OCI-LY3 (cell line): Measurements from ENCODE around the gene HMG20A.
A peak's percentile ranks its signal among the peaks of the same experiment; 100 is the strongest.

ENCODE experiments used
- H2AFZ ChIP-seq: fragments of 200-600, 300-600 bp; shearing (Covaris generic); 2 replicates; pipeline ENCODE4 v1.6.0; 2014; ENCODE audit warnings: antibody characterized with exemption, low read depth, low read length
- H3K27ac ChIP-seq: fragments of 200-600, 300-600 bp; sonication (generic); 2 replicates; pipeline ENCODE4 v1.5.1; 2014; ENCODE audit warnings: mild to moderate bottlenecking, low read length, moderate library complexity, mixed read lengths
- H3K27me3 ChIP-seq: fragments of 200-600, 300-600 bp; sonication (generic); 2 replicates; pipeline ENCODE4 v1.6.1; 2014; ENCODE audit warnings: low read depth, low read length, mixed read lengths
- H3K36me3 ChIP-seq: fragments of 200-600, 300-600 bp; sonication (generic); replicated peaks from 2 replicates; pipeline ENCODE3; 2014; ENCODE audit warnings: low read depth, low read length, mixed read lengths
- H3K4me1 ChIP-seq: fragments of 300-600, 200-600 bp; sonication (generic); 2 replicates; pipeline ENCODE4 v1.6.1; 2014; ENCODE audit warnings: low read length, mixed read lengths
- H3K4me2 ChIP-seq: fragments of 200-600, 300-600 bp; sonication (generic); 2 replicates; pipeline ENCODE4 v1.6.1; 2014; ENCODE audit warnings: low read length, mixed read lengths
- H3K4me3 ChIP-seq: fragments of 300-600, 200-600 bp; sonication (generic); 2 replicates; pipeline ENCODE4 v1.5.1; 2014; ENCODE audit warnings: antibody characterized with exemption, mild to moderate bottlenecking, low read length, moderate library complexity
- H3K79me2 ChIP-seq: fragments of 300-600, 200-600 bp; shearing (Covaris generic); 2 replicates; pipeline ENCODE4 v1.6.1; 2014; ENCODE audit warnings: mild to moderate bottlenecking, low read length, mixed read lengths
- H3K9ac ChIP-seq: fragments of 300-600, 200-600 bp; shearing (Covaris generic); 2 replicates; pipeline ENCODE4 v1.6.0; 2014; ENCODE audit warnings: mild to moderate bottlenecking, low read length, moderate library complexity
- H3K9me3 ChIP-seq: fragments of 200-600, 300-600 bp; shearing (Covaris generic); 2 replicates; pipeline ENCODE4 v1.6.1; 2014; ENCODE audit warnings: low read length, mixed read lengths; ENCODE audit not compliant: insufficient read depth
- H4K20me1 ChIP-seq: fragments of 200-600, 300-600 bp; sonication (generic); 2 replicates; pipeline ENCODE4 v1.6.1; 2016; ENCODE audit warnings: low read length, mixed read lengths; ENCODE audit not compliant: insufficient read depth
- CTCF ChIP-seq: fragments of 200-600, 300-600 bp; sonication (generic); IDR thresholded peaks from 2 replicates; pipeline ENCODE4 v1.5.1; 2014; ENCODE audit warnings: antibody characterized with exemption, low read length, low read depth
- EZH2phosphoT487 ChIP-seq: fragments of 200-600 bp; shearing (Covaris generic); IDR thresholded peaks from 2 replicates; pipeline ENCODE4 v1.6.1; 2018; ENCODE audit warnings: antibody characterized with exemption, mixed run types, low read depth

HMG20A gene

GRCh38 chr15:77487888-77488287 is 67.2 kb downstream of the HMG20A start:
- Histone ChIP-seq H3K9me3 (no peaks in the 10 kb centered on the region), H3K27me3 (no peaks in the 10 kb centered on the region), H3K79me2 (no peaks in the 10 kb centered on the region), H3K36me3 (peaks cover 18% of the 10 kb centered on the region), H3K27ac (no peak overlapping the region), H2AFZ (no peak overlapping the region), H3K4me3 (no peak overlapping the region), H3K4me1 (peaks cover 3% of the 10 kb centered on the region), H3K4me2 (no peak overlapping the region), H3K9ac (no peak overlapping the region), H4K20me1 (no peaks in the 10 kb centered on the region)
- TF ChIP-seq EZH2phosphoT487, result no peak
- no peak for TF ChIP-seq CTCF

GRCh38 chr15:77489647-77490046 is 69.0 kb downstream of the HMG20A start:
- TF ChIP-seq EZH2phosphoT487 (no peak), CTCF (no peak)
- Histone ChIP-seq H3K4me2 (no peak overlapping the region), H3K27me3 (no peaks in the 10 kb centered on the region), H3K9ac (no peak overlapping the region), H3K4me1 (peaks cover 13% of the 10 kb centered on the region), H3K36me3 (peaks cover 4% of the 10 kb centered on the region), H3K9me3 (no peaks in the 10 kb centered on the region), H2AFZ (no peak overlapping the region), H3K4me3 (no peak overlapping the region), H4K20me1 (no peaks in the 10 kb centered on the region), H3K79me2 (no peaks in the 10 kb centered on the region), H3K27ac (no peak overlapping the region)

- Histone ChIP-seq H3K4me2 (peak overlapping the region; percentile 48), H3K36me3 (no peaks in the 10 kb centered on the region), H3K9ac (peak overlapping the region; percentile 28; the same call in 1 of the 2 replicates), H4K20me1 (no peaks in the 10 kb centered on the region), H3K4me1 (peaks cover 28% of the 10 kb centered on the region), H3K27me3 (no peaks in the 10 kb centered on the region), H3K4me3 (peak overlapping the region; percentile 27; the same call in 1 of the 2 replicates), H2AFZ (peak overlapping the region; percentile 58), H3K79me2 (no peaks in the 10 kb centered on the region), H3K27ac (peak overlapping the region; percentile 12; the same call in 1 of the 2 replicates), H3K9me3 (no peaks in the 10 kb centered on the region)
- TF ChIP-seq CTCF (no peak), EZH2phosphoT487 (no peak)
Measured at GRCh38 chr15:77493324-77493907, 72.7 kb downstream of the HMG20A start.

- no peaks in the 10 kb centered on the region for H3K36me3 ChIP-seq
- peaks cover 28% of the 10 kb centered on the region for H3K4me1 ChIP-seq
- TF ChIP-seq CTCF (no peak), EZH2phosphoT487 (no peak)
- no peak overlapping the region for H3K4me3 ChIP-seq
- no peaks in the 10 kb centered on the region for H3K27me3 ChIP-seq
- H4K20me1 ChIP-seq, result no peaks in the 10 kb centered on the region
- H3K79me2 ChIP-seq, result no peaks in the 10 kb centered on the region
- no peak overlapping the region for H3K4me2 ChIP-seq
- no peak overlapping the region for H3K9ac ChIP-seq
- H2AFZ ChIP-seq, result no peak overlapping the region
- no peaks in the 10 kb centered on the region for H3K9me3 ChIP-seq
- H3K27ac ChIP-seq, result no peak overlapping the region
Measured at GRCh38 chr15:77494073-77494867, 73.6 kb downstream of the HMG20A start.
